ENCODE results near the gene MADD.

GRCh38 chr11:47241841-47242301 is 28.1 kb upstream of the MADD start:
- TF ChIP-seq CTCF (IDR thresholded peaks at IDR 0.05) (no peak), POLR2A (IDR thresholded peaks at IDR 0.05) (no peak)
